Measurements from ENCODE around the gene PRSS27. TPM values are rescaled to one million over a fixed set of nuclear protein-coding genes. Genes with fewer than 3 reads are reported as not detected.
"Not testable (repeated sequence)": the region's sequence is repeated elsewhere in the genome, so short reads cannot be mapped to it uniquely, and the experiment has no call there.

Gene PRSS27
- total RNA-seq, 1 donor from 2014 or later, result 7.7 TPM

- TF ChIP-seq, protein P1, sequence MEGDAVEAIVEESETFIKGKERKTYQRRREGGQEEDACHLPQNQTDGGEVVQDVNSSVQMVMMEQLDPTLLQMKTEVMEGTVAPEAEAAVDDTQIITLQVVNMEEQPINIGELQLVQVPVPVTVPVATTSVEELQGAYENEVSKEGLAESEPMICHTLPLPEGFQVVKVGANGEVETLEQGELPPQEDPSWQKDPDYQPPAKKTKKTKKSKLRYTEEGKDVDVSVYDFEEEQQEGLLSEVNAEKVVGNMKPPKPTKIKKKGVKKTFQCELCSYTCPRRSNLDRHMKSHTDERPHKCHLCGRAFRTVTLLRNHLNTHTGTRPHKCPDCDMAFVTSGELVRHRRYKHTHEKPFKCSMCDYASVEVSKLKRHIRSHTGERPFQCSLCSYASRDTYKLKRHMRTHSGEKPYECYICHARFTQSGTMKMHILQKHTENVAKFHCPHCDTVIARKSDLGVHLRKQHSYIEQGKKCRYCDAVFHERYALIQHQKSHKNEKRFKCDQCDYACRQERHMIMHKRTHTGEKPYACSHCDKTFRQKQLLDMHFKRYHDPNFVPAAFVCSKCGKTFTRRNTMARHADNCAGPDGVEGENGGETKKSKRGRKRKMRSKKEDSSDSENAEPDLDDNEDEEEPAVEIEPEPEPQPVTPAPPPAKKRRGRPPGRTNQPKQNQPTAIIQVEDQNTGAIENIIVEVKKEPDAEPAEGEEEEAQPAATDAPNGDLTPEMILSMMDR (IDR thresholded peaks at IDR 0.05; ENCODE audit: unreplicated experiment), result no peak
- no peaks in the 10 kb centered on the region for H3K36me3 Mint-ChIP-seq
- peaks cover 10% of the 10 kb centered on the region for H3K4me1 Mint-ChIP-seq
- no peaks in the 10 kb centered on the region for H3K9me3 Mint-ChIP-seq
- peaks cover 3% of the 10 kb centered on the region for H3K27me3 Mint-ChIP-seq (ENCODE audit: low read depth)
- H3K4me3 Mint-ChIP-seq, result no peak overlapping the region
- no peak for DNase-seq (ENCODE audit: low spot score in 2 of 2, unreplicated experiment in 2 of 2)
- H3K27ac Mint-ChIP-seq, result no peak overlapping the region
Observed at GRCh38 chr16:2734844-2735515, 15.0 kb upstream of the PRSS27 start.

DNA sequence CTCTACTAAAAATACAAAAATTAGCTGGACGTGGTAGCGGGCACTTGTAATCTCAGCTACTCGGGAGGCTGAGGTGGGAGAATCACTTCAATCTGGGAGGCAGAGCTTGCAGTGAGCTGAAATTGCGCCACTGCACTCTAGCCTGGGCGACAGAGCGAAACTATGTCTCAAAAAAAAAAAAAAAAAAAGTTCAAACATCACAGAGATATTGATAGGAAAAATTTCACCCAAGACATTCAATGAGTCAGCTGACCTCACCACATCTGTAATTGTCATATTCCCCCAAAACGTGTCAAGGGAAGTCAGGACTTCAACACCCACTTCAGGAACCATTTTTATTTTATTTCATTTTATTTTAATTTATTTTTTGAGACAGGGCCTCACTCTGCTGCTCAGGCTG is 8.0 kb upstream of the PRSS27 start:
- Mint-ChIP-seq H3K27me3 (ENCODE audit: low read depth) (peaks cover 7% of the 10 kb centered on the region), H3K36me3 (no peaks in the 10 kb centered on the region), H3K9me3 (no peaks in the 10 kb centered on the region), H3K4me3 (no peak overlapping the region), H3K27ac (no peak overlapping the region), H3K4me1 (no peaks in the 10 kb centered on the region)
- no peak for DNase-seq (ENCODE audit: low spot score in 2 of 2, unreplicated experiment in 2 of 2)
- TF ChIP-seq, protein P1 (IDR thresholded peaks at IDR 0.05; ENCODE audit: unreplicated experiment), result no peak

- DNase-seq (ENCODE audit: low spot score in 2 of 2, unreplicated experiment in 2 of 2), result no peak
- TF ChIP-seq, protein P1 (IDR thresholded peaks at IDR 0.05; ENCODE audit: unreplicated experiment), result no peak
- H3K4me1 Mint-ChIP-seq, result no peaks in the 10 kb centered on the region
- no peak overlapping the region for H3K4me3 Mint-ChIP-seq
- H3K9me3 Mint-ChIP-seq, result no peaks in the 10 kb centered on the region
- H3K36me3 Mint-ChIP-seq, result no peaks in the 10 kb centered on the region
- no peak overlapping the region for H3K27ac Mint-ChIP-seq
- peaks cover 4% of the 10 kb centered on the region for H3K27me3 Mint-ChIP-seq (ENCODE audit: low read depth)
Observed at GRCh38 chr16:2726923-2727322, 6.9 kb upstream of the PRSS27 start.

- Mint-ChIP-seq H3K36me3 (no peaks in the 10 kb centered on the region), H3K27me3 (ENCODE audit: low read depth) (peaks cover 4% of the 10 kb centered on the region), H3K4me3 (no peak overlapping the region), H3K4me1 (peaks cover 2% of the 10 kb centered on the region), H3K9me3 (no peaks in the 10 kb centered on the region), H3K27ac (no peak overlapping the region)
- DNase-seq (ENCODE audit: low spot score in 2 of 2, unreplicated experiment in 2 of 2), result no peak
- TF ChIP-seq, protein P1 (IDR thresholded peaks at IDR 0.05; ENCODE audit: unreplicated experiment), result no peak
Observed at GRCh38 chr16:2724816-2725348, 4.9 kb upstream of the PRSS27 start.

DNA sequence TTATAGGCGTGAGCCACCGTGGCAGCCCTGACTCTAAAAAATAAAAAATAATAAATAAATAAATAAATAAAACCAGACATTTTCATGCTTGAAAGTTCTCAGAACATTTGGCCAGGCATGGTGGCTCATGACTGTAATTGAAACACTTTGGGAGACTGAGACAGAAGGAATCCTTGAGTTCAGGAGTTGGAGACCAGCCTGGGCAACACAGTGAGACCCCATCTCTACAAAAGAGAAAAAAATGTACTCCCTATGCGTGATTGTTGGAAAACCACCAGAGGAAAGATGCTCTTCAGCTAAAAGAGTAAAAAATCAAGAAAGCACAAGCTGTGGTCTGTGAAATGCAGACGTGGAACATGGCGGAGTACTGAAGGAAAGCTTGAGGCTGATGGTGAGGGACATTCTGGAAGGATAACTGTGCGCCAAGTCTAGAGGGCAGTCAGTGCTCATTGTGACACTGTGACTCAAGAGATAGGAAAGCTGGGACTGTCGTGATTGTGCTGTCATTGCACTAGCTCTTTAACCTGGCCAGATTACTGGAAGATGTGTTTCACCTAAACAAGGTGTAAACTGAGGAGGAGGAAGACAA is 4.2 kb upstream of the PRSS27 start:
- DNase-seq (ENCODE audit: low spot score in 2 of 2, unreplicated experiment in 2 of 2), result no peak
- Mint-ChIP-seq H3K27me3 (ENCODE audit: low read depth) (peaks cover 4% of the 10 kb centered on the region), H3K4me3 (no peak overlapping the region), H3K9me3 (no peaks in the 10 kb centered on the region), H3K4me1 (peaks cover 2% of the 10 kb centered on the region), H3K36me3 (no peaks in the 10 kb centered on the region), H3K27ac (no peak overlapping the region)
- TF ChIP-seq, protein P1 (IDR thresholded peaks at IDR 0.05; ENCODE audit: unreplicated experiment), result no peak

DNA sequence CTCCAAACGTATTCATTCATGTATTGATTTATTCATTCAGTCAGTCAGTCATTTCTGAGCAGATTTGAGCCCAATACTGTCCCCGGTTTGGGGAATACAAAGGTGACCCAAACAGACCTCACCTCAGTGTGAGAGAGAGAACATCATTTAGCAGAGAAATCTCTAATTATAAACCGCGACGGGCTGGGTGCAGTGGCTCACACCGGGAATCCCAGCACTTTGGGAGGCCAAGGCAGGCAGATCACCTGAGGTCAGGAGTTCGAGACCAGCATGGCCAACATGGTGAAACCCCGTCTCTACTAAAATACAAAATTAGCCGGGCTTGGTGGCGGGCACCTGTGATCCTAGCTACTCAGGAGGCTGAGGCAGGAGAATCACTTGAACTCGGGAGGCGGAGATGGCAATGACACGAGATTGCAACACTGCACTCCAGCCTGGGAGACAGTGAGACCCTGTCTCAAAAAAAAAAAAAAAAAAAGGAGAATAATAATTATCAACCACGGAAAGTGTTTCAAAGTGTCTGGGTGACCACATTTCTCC is 1.7 kb upstream of the PRSS27 start:
- not testable (repeated sequence) for H3K36me3 Mint-ChIP-seq; H3K27ac Mint-ChIP-seq; H3K9me3 Mint-ChIP-seq; H3K27me3 Mint-ChIP-seq (ENCODE audit: low read depth); DNase-seq (ENCODE audit: low spot score in 2 of 2, unreplicated experiment in 2 of 2); H3K4me1 Mint-ChIP-seq
- peak overlapping the region; percentile 56 for H3K4me3 Mint-ChIP-seq
